Activated CD8-positive, alpha-beta memory T cell treated with anti-CD3 and anti-CD28 coated beads, Interleukin-2, amount 50 U/mL, for 24 hours (primary cell): ENCODE results near the gene HNF1B.

Experiments
- DNase-seq: peaks from one replicate; pipeline ENCODE4 v3.0.0-alpha.2; 2020; ENCODE audit errors: extremely low read depth

HNF1B gene

GRCh38 chr17:37761059-37761458, 16.2 kb upstream of the HNF1B start:
- DNase-seq, result no peak

GRCh38 chr17:37759014-37759637, 14.3 kb upstream of the HNF1B start:
- DNase-seq, result no peak

- DNase-seq, result no peak
Measured at GRCh38 chr17:37756051-37756450, 11.2 kb upstream of the HNF1B start.

- no peak for DNase-seq
Measured at GRCh38 chr17:37755455-37755854, 10.6 kb upstream of the HNF1B start.

GRCh38 chr17:37754363-37754762, 9.5 kb upstream of the HNF1B start:
- no peak for DNase-seq

GRCh38 chr17:37752482-37752881, 7.6 kb upstream of the HNF1B start:
- no peak for DNase-seq

- no peak for DNase-seq
Measured at GRCh38 chr17:37750768-37751475, 6.1 kb upstream of the HNF1B start.

- no peak for DNase-seq
Measured at GRCh38 chr17:37750292-37750691, 5.4 kb upstream of the HNF1B start.

GRCh38 chr17:37747222-37747621, 2.4 kb upstream of the HNF1B start:
- DNase-seq, result no peak

GRCh38 chr17:37746617-37747016, 1.8 kb upstream of the HNF1B start:
- no peak for DNase-seq

- no peak for DNase-seq
Measured at GRCh38 chr17:37745801-37746426, 1.1 kb upstream of the HNF1B start.

GRCh38 chr17:37744633-37744927, 279 bp downstream of the HNF1B start:
- no peak for DNase-seq

GRCh38 chr17:37743875-37744632, 805 bp downstream of the HNF1B start:
- no peak for DNase-seq

GRCh38 chr17:37743612-37743874, 1.3 kb downstream of the HNF1B start:
- DNase-seq, result no peak

GRCh38 chr17:37742762-37743611, 1.9 kb downstream of the HNF1B start:
- DNase-seq, result no peak

GRCh38 chr17:37742116-37742761, 2.6 kb downstream of the HNF1B start:
- no peak for DNase-seq

- DNase-seq, result no peak
Measured at GRCh38 chr17:37741341-37742115, 3.3 kb downstream of the HNF1B start.

- DNase-seq, result no peak
Measured at GRCh38 chr17:37740915-37741314, 3.9 kb downstream of the HNF1B start.

- no peak for DNase-seq
Measured at GRCh38 chr17:37737971-37738370, 6.9 kb downstream of the HNF1B start.

- DNase-seq, result no peak
Measured at GRCh38 chr17:37737081-37737480, 7.8 kb downstream of the HNF1B start.

GRCh38 chr17:37736428-37736827, 8.4 kb downstream of the HNF1B start:
- DNase-seq, result no peak
